C4-2B (cell line): ENCODE results near the gene SHOX.
"Not testable (repeated sequence)": the region's sequence is repeated elsewhere in the genome, so short reads cannot be mapped to it uniquely, and the experiment has no call there.

Source experiments
- H3K27ac ChIP-seq: fragments of 450-650 bp; 2 replicates; pipeline ENCODE4 v1.5.1; 2017
- CTCF ChIP-seq: fragments of 450-650 bp; conservative IDR thresholded peaks from 2 replicates; pipeline ENCODE4 v1.5.1; 2017; ENCODE audit warnings: mild to moderate bottlenecking
- ZFX ChIP-seq: fragments of 450-650 bp; IDR thresholded peaks from 2 replicates; pipeline ENCODE4 v1.6.1; 2017

Gene SHOX

GRCh38 chrX:618761-619450 lies 11.7 kb upstream of the SHOX start:
- TF ChIP-seq ZFX (no peak), CTCF (no peak)
- H3K27ac ChIP-seq: no peak overlapping the region

- H3K27ac ChIP-seq: no peak overlapping the region
- TF ChIP-seq ZFX (no peak), CTCF (no peak)
Observed at GRCh38 chrX:619451-619811, 11.2 kb upstream of the SHOX start.

GRCh38 chrX:619812-620531 lies 10.6 kb upstream of the SHOX start:
- TF ChIP-seq CTCF (no peak), ZFX (no peak)

GRCh38 chrX:621705-622503 lies 8.7 kb upstream of the SHOX start:
- TF ChIP-seq ZFX (no peak), CTCF (no peak)
- no peak overlapping the region for H3K27ac ChIP-seq

More at GRCh38 chrX:619812-620531, 10.6 kb upstream of the SHOX start:
- H3K27ac ChIP-seq: no peak overlapping the region

GRCh38 chrX:622802-623201 lies 7.8 kb upstream of the SHOX start:
- H3K27ac ChIP-seq: not testable (repeated sequence)

- H3K27ac ChIP-seq: no peak overlapping the region
- TF ChIP-seq CTCF: no peak
- TF ChIP-seq ZFX: no peak
Observed at GRCh38 chrX:623268-623598, 7.4 kb upstream of the SHOX start.

- TF ChIP-seq ZFX: no peak
- no peak for TF ChIP-seq CTCF
- H3K27ac ChIP-seq: no peak overlapping the region
Observed at GRCh38 chrX:623599-624315, 6.8 kb upstream of the SHOX start.
